ENCODE results near the gene COX15. TPM values are rescaled to one million over a fixed set of nuclear protein-coding genes. Genes with fewer than 3 reads are reported as not detected.
A peak's percentile ranks its signal among the peaks of the same experiment; 100 is the strongest.
"Not testable (repeated sequence)": the region's sequence is repeated elsewhere in the genome, so short reads cannot be mapped to it uniquely, and the experiment has no call there.

COX15 gene
- total RNA-seq, 1 experiment from 2014 or later, result 56.5 TPM

GRCh38 chr10:99742254-99742653 lies 10.3 kb upstream of the COX15 start:
- DNase-seq (ENCODE audit: extremely low read depth, low read depth), result no peak

GRCh38 chr10:99740933-99741559 lies 9.1 kb upstream of the COX15 start:
- DNase-seq (ENCODE audit: extremely low read depth, low read depth), result no peak

GRCh38 chr10:99740260-99740659 lies 8.3 kb upstream of the COX15 start:
- no peak for DNase-seq (ENCODE audit: extremely low read depth, low read depth)

GRCh38 chr10:99734111-99734510 lies 2.2 kb upstream of the COX15 start:
- DNase-seq (ENCODE audit: extremely low read depth, low read depth), result not testable (repeated sequence)

DNA sequence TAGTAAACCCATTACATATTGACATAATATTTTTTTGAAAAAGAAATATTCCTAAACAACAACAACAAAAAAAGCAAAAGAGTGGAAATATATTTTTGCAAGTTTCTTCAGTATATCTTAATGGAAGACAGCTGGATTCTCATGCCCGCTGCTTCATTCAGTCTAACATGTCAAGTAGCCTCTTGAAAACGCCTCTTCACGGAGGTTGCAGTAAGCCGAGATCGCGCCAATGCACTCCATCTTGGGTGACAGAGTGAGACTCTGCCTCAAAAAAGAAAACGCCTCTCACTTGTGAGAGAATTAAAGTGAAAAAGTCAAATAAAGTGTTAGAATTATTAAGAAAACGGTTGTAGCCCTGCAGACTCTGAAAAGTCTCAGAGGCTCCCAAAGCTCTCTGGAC lies 1.4 kb upstream of the COX15 start:
- DNase-seq (ENCODE audit: extremely low read depth, low read depth), result no peak

GRCh38 chr10:99731306-99732032 lies 458 bp downstream of the COX15 start:
- DNase-seq (ENCODE audit: extremely low read depth, low read depth), result no peak

- no peak for DNase-seq (ENCODE audit: extremely low read depth, low read depth)
These were observed 1.9 kb downstream of the COX15 start for GRCh38 chr10:99730026-99730425.

GRCh38 chr10:99720387-99720786 lies 11.5 kb downstream of the COX15 start:
- no peak for DNase-seq (ENCODE audit: extremely low read depth, low read depth)

DNA sequence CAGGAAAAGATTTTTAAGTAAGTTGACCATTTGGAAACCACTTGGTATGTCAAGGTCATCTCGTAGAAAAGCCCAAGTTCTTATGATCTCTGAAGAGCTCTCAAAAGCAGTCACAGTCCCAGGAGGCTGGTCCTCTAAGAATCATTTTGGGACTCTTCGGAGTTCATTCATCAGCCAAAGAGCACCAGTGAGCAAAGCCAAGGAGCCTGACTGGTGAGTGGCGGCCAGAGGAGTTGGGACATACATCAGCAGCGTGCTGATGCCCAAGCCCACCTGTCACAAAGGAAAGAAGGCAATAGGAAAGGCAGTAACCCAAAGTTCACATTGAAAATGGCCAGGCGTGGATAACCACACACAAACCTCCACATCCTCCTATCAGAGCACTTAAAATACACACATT lies 17.5 kb downstream of the COX15 start:
- no peak for DNase-seq (ENCODE audit: extremely low read depth, low read depth)

- DNase-seq (ENCODE audit: extremely low read depth, low read depth), result peak; percentile 71
These were observed 20.7 kb downstream of the COX15 start for GRCh38 chr10:99711129-99711719.

- DNase-seq (ENCODE audit: extremely low read depth, low read depth), result no peak
These were observed 22.3 kb downstream of the COX15 start for GRCh38 chr10:99709480-99710229.

DNA sequence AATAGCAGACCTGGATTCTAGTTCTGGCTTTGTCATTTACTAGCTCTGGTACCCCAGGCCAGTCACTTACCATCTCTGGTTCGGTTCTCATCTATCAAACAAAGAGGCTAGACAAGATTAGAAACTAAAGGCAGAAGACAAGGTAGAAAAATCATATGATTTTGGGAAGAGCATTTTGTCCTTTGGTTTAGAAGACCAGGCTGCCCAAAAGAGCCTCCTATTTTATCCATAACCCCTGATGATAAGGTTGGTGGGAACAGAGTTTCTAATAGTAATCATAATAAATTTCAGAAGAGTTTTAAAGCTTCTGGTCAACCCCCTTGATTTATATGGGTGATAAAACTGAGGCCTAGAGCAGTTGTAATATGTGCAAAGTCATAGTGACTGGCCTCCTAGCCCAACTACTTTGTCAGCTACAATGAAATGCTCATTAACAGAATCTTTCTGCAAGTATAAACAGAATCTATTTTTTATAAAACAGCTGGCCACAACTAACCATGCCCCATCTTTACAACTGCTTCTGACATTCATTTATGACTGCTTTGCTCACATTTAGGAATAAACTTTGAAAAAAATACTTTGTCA lies 23.4 kb downstream of the COX15 start:
- DNase-seq (ENCODE audit: extremely low read depth, low read depth), result peak; percentile 67

- DNase-seq (ENCODE audit: extremely low read depth, low read depth), result no peak
These were observed 31.3 kb downstream of the COX15 start for GRCh38 chr10:99700649-99701048.

DNA sequence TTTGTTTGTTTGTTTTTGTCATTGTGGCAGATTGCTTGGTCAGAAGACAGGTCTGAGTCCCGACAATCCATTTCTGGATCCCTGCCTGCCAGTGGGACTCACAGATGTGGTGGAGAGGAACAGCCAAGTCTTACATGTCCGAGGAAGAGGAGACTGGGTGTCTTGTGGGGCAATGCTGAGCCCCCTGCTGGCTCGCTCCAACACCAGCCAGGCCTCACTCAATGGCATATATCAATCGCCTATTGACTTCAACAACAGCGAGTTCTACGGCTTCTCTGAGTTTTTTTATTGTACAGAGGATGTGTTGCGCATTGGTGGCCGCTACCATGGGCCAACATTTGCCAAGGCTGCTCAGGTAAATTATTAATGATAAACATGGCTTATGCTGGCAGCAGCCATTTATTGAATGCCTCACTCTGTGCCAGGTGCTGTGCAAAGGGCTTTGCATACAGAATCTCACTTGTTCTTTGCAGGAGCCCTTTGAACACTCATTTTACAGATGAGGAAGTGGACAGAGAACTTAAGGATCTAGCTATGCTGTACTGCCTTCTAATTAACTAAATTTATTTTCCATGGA lies 33.3 kb downstream of the COX15 start:
- no peak for DNase-seq (ENCODE audit: extremely low read depth, low read depth)

DNA sequence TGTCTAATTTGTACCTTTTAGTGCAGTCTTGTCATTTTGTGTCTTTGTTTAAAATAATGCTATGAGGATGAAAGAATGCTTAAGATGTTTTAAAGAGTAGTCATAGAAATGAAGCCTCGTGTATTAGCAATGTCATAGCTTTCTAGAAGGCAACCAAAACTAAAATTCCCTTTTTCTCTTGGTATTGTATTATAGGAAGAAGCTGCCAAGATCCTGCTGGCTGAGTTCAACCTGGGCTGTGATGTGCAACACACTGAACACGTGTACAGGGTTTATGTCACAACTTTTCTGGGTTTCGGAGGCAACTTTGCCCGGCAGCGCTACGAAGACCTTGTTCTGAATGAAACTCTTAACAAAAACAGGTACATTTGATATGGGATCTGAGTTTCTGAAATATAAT lies 36.2 kb downstream of the COX15 start:
- DNase-seq (ENCODE audit: extremely low read depth, low read depth), result no peak

- no peak for DNase-seq (ENCODE audit: extremely low read depth, low read depth)
These were observed 37.9 kb downstream of the COX15 start for GRCh38 chr10:99693933-99694583.

DNA sequence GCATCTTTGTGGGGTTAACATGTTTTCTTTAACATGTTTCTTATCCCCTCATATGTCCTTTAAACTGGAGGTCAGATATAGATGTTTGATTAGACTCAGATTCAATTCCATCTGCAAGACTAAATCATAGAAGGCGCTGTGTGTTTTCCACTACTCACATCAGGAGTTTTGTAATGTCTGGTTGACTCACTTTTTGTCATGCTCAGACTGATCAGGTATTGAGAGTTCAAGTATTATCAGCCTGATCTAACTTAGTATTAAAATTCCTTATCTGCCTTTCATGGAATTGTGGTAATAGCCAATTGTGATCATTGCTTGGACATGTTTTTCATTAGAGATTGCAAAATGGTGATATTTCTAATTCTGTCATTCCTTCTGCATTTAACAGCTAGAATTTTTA lies 42.5 kb downstream of the COX15 start:
- no peak for DNase-seq (ENCODE audit: extremely low read depth, low read depth)

DNA sequence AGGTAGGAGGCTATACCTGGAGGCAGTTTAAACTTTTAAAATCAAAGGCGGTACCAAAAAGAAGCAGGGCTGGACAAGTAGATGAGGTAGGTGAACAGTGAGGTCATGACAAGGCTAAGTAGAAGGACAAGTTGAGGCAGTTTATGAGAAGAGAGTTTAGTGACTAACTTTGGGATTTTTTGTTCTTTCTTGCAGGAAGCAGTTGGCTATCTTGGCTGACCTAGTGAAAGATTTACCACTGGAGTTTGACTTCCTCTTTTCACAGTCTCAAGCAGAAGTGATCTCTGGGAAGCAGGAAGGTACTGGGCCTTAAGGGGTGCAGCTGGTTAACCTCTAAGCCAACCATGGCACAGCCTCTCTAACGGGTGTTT lies 46.3 kb downstream of the COX15 start:
- no peak for DNase-seq (ENCODE audit: extremely low read depth, low read depth)

- no peak for DNase-seq (ENCODE audit: extremely low read depth, low read depth)
These were observed 49.2 kb downstream of the COX15 start for GRCh38 chr10:99682752-99683151.

All from NCI-H460 (cell line).